Daoy (cell line): ENCODE data around the gene DHRSX. TPM values are rescaled to one million over a fixed set of nuclear protein-coding genes. Genes with fewer than 3 reads are reported as not detected.
"Not testable (repeated sequence)": the region's sequence is repeated elsewhere in the genome, so short reads cannot be mapped to it uniquely, and the experiment has no call there.

Experiments
- DNase-seq: peaks from one replicate; pipeline ENCODE4 v3.0.0-alpha.2; 2015; ENCODE audit warnings: low read depth
- total RNA-seq: library from RNA; depleted of rRNA; stranded (reverse); fragments of >200 nt; shearing (Covaris generic); gene quantifications from 2 replicates; pipeline ENCODE4 v1.2.3, GENCODE V29; 2014

DHRSX gene
- total RNA-seq, 1 experiment from 2014 or later: 12.3 TPM

- DNase-seq: no peak
Observed at GRCh38 chrX:2316534-2316933, 184.2 kb downstream of the DHRSX start.

GRCh38 chrX:2315434-2315833 is 185.3 kb downstream of the DHRSX start:
- no peak for DNase-seq

- no peak for DNase-seq
Observed at GRCh38 chrX:2314831-2315365, 185.9 kb downstream of the DHRSX start.

- DNase-seq: no peak
Observed at GRCh38 chrX:2313864-2314640, 186.7 kb downstream of the DHRSX start.

GRCh38 chrX:2312061-2312591 is 188.7 kb downstream of the DHRSX start:
- not testable (repeated sequence) for DNase-seq

GRCh38 chrX:2311501-2311900 is 189.3 kb downstream of the DHRSX start:
- no peak for DNase-seq

GRCh38 chrX:2301901-2302300 is 198.9 kb downstream of the DHRSX start:
- no peak for DNase-seq

GRCh38 chrX:2299871-2300270 is 200.9 kb downstream of the DHRSX start:
- no peak for DNase-seq

GRCh38 chrX:2286731-2287130 is 214.0 kb downstream of the DHRSX start:
- DNase-seq: no peak

- DNase-seq: no peak
Observed at GRCh38 chrX:2284601-2285000, 216.2 kb downstream of the DHRSX start.

- DNase-seq: no peak
Observed at GRCh38 chrX:2284133-2284532, 216.6 kb downstream of the DHRSX start.

- DNase-seq: peak; percentile 56
Observed at GRCh38 chrX:2283111-2283859, 217.5 kb downstream of the DHRSX start.

- no peak for DNase-seq
Observed at GRCh38 chrX:2282490-2283090, 218.2 kb downstream of the DHRSX start.

GRCh38 chrX:2272337-2272736 is 228.4 kb downstream of the DHRSX start:
- no peak for DNase-seq

GRCh38 chrX:2271595-2271994 is 229.2 kb downstream of the DHRSX start:
- not testable (repeated sequence) for DNase-seq

- not testable (repeated sequence) for DNase-seq
Observed at GRCh38 chrX:2270783-2271182, 230.0 kb downstream of the DHRSX start.

GRCh38 chrX:2267890-2268289 is 232.9 kb downstream of the DHRSX start:
- DNase-seq: no peak

GRCh38 chrX:2266445-2267349 is 234.1 kb downstream of the DHRSX start:
- DNase-seq: no peak

- not testable (repeated sequence) for DNase-seq
Observed at GRCh38 chrX:2265658-2266444, 234.9 kb downstream of the DHRSX start.
